Muscle of leg (tissue), 11 donors: ENCODE data around the gene RBM45. TPM values are rescaled to one million over a fixed set of nuclear protein-coding genes. Genes with fewer than 3 reads are reported as not detected.
A peak's percentile ranks its signal among the peaks of the same experiment; 100 is the strongest.

Experiments used
- DNase-seq: peaks from one replicate; pipeline ENCODE4 v3.0.0; 2013
- H3K27ac ChIP-seq: one replicate; pipeline ENCODE4 v1.5.1; 2013; ENCODE audit warnings: mild to moderate bottlenecking, low read length, control low read depth
- H3K27me3 ChIP-seq: one replicate; pipeline ENCODE4 v1.6.1; 2013; ENCODE audit warnings: low read length; ENCODE audit not compliant: control insufficient read depth, insufficient read depth
- H3K36me3 ChIP-seq: one replicate; pipeline ENCODE4 v1.6.1; 2013; ENCODE audit warnings: low read length; ENCODE audit not compliant: control insufficient read depth, insufficient read depth
- H3K4me1 ChIP-seq: one replicate; pipeline ENCODE4 v1.6.1; 2013; ENCODE audit warnings: low read length; ENCODE audit not compliant: control insufficient read depth, insufficient read depth
- H3K4me3 ChIP-seq: one replicate; pipeline ENCODE4 v1.5.1; 2013; ENCODE audit warnings: low read length, control low read depth
- H3K9me3 ChIP-seq: replicated peaks from 2 replicates; pipeline ENCODE4 v1.6.1; 2013; ENCODE audit warnings: low read depth, low read length; ENCODE audit not compliant: control insufficient read depth
- WGBS: methylation state at CpG from one replicate; pipeline ENCODE4 v1.1.5; 2013; ENCODE audit warnings: missing lambda C conversion rate; ENCODE audit not compliant: insufficient coverage; 5-methylcytosine and 5-hydroxymethylcytosine counted together
- polyA plus RNA-seq, 8 donors: library from polyadenylated mRNA; unstranded; fragments of 120-200 nt; gene quantifications; one replicate each; pipeline versions ENCODE4 v1.2.1 to v1.2.3, GENCODE V29; 2013; ENCODE audit warnings: inconsistent platforms in 1 of 8, low replicate concordance in 1 of 8; ENCODE audit not compliant: insufficient read length in 8 of 8, insufficient read depth in 1 of 8
- total RNA-seq: library from RNA; stranded (reverse); fragments of 120-200 nt; gene quantifications from one replicate; pipeline ENCODE4 v1.2.4, GENCODE V29; 2013

RBM45 gene
- total and polyA plus RNA-seq, 9 donors: 8.7 to 13.4 (median 11.1) TPM

GRCh38 chr2:178157574-178157973 is 45.3 kb downstream of the RBM45 start:
- Histone ChIP-seq H3K9me3 (no peaks in the 10 kb centered on the region), H3K4me1 (no peaks in the 10 kb centered on the region), H3K27ac (no peak overlapping the region), H3K4me3 (no peak overlapping the region), H3K27me3 (no peaks in the 10 kb centered on the region), H3K36me3 (no peaks in the 10 kb centered on the region)
- no peak for DNase-seq
- 67% methylated on average over 2 of the region's 5 CpGs for WGBS

- Histone ChIP-seq H3K27me3 (no peaks in the 10 kb centered on the region), H3K27ac (no peak overlapping the region), H3K9me3 (no peaks in the 10 kb centered on the region), H3K4me3 (no peak overlapping the region), H3K36me3 (no peaks in the 10 kb centered on the region), H3K4me1 (no peaks in the 10 kb centered on the region)
- no CpG with 5 or more reads among the region's 1 CpG for WGBS
- DNase-seq: no peak
These were observed 47.7 kb downstream of the RBM45 start for GRCh38 chr2:178159966-178160365.

- Histone ChIP-seq H3K4me1 (no peaks in the 10 kb centered on the region), H3K9me3 (no peaks in the 10 kb centered on the region), H3K27me3 (no peaks in the 10 kb centered on the region), H3K27ac (no peak overlapping the region), H3K4me3 (no peak overlapping the region), H3K36me3 (no peaks in the 10 kb centered on the region)
- no CpG with 5 or more reads among the region's 1 CpG for WGBS
- DNase-seq: no peak
These were observed 48.4 kb downstream of the RBM45 start for GRCh38 chr2:178160601-178161000.

- Histone ChIP-seq H3K4me3 (no peak overlapping the region), H3K9me3 (no peaks in the 10 kb centered on the region), H3K36me3 (no peaks in the 10 kb centered on the region), H3K27me3 (no peaks in the 10 kb centered on the region), H3K27ac (no peak overlapping the region), H3K4me1 (no peaks in the 10 kb centered on the region)
- WGBS: 46% methylated on average over 2 of the region's 4 CpGs
- peak; percentile 47 for DNase-seq
These were observed 51.2 kb downstream of the RBM45 start for GRCh38 chr2:178163395-178163794.

GRCh38 chr2:178163911-178164310 is 51.7 kb downstream of the RBM45 start:
- WGBS: no CpG with 5 or more reads among the region's 1 CpG
- Histone ChIP-seq H3K36me3 (no peaks in the 10 kb centered on the region), H3K27ac (no peak overlapping the region), H3K9me3 (no peaks in the 10 kb centered on the region), H3K4me3 (no peak overlapping the region), H3K4me1 (no peaks in the 10 kb centered on the region), H3K27me3 (no peaks in the 10 kb centered on the region)
- no peak for DNase-seq

- Histone ChIP-seq H3K4me3 (no peak overlapping the region), H3K4me1 (no peaks in the 10 kb centered on the region)
- no CpG with 5 or more reads among the region's 1 CpG for WGBS
These were observed 61.4 kb downstream of the RBM45 start for GRCh38 chr2:178173657-178174056.

GRCh38 chr2:178177066-178177679 is 64.9 kb downstream of the RBM45 start:
- Histone ChIP-seq H3K27ac (no peak overlapping the region), H3K9me3 (no peaks in the 10 kb centered on the region), H3K36me3 (no peaks in the 10 kb centered on the region), H3K4me3 (no peak overlapping the region), H3K27me3 (no peaks in the 10 kb centered on the region), H3K4me1 (no peaks in the 10 kb centered on the region)
- 75% methylated on average over 1 of the region's 1 CpG for WGBS
- DNase-seq: no peak

More at GRCh38 chr2:178173657-178174056, 61.4 kb downstream of the RBM45 start:
- no peaks in the 10 kb centered on the region for H3K36me3 ChIP-seq
- no peak for DNase-seq
- H3K27ac ChIP-seq: no peak overlapping the region
- no peaks in the 10 kb centered on the region for H3K9me3 ChIP-seq
- no peaks in the 10 kb centered on the region for H3K27me3 ChIP-seq

Other genes with a start within 250 kb of the RBM45 start
- 0.62 TPM for gene PDE11A, start 39.7 kb upstream of the RBM45 start, total RNA-seq
- gene PDE11A, start 39.7 kb upstream of the RBM45 start, polyA plus RNA-seq: 1 to 10 TPM in 1 of 8 donors, under 1 TPM in 7; 0.36 to 2.6 (median 0.62) TPM
- 3.3 TPM for gene OSBPL6, start 82.1 kb downstream of the RBM45 start, total RNA-seq
- 1 to 10 TPM; 5.0 to 9.5 (median 5.5) TPM for gene OSBPL6, start 82.1 kb downstream of the RBM45 start, polyA plus RNA-seq